ENCODE data around the gene DNAH3. TPM values are rescaled to one million over a fixed set of nuclear protein-coding genes. Genes with fewer than 3 reads are reported as not detected.
A peak's percentile ranks its signal among the peaks of the same experiment; 100 is the strongest.

Gene DNAH3
- total RNA-seq, 1 experiment from 2014 or later = 0.57 TPM

DNA sequence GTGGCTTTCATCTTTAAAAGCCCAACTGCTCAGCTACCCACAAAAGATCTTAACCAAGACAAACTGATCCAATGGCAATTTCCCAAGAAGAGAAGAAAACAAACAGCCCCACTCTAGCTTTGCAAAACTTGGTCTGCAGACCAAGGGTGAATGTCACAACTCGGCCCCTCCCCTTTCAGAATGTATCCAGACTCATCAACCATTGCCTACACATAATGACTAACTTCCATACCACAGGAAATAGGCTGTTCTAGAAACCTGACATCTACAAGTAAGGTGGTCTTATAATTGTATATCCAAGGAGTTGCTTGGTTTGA lies 266.4 kb downstream of the DNAH3 start:
- H3K36me3 Mint-ChIP-seq = peaks cover 10% of the 10 kb centered on the region; the same call in 1 of the 2 replicates
- H3K27me3 Mint-ChIP-seq (ENCODE audit: low read depth) = no peaks in the 10 kb centered on the region
- no peak overlapping the region for H3K4me3 Mint-ChIP-seq
- TF ChIP-seq ELF4 (CRISPR knock-in tag; IDR thresholded peaks at IDR 0.05; ENCODE audit: low read depth) = no peak
- no peak for TF ChIP-seq ATF1 (CRISPR knock-in tag; IDR thresholded peaks at IDR 0.05)
- TF ChIP-seq, protein P1, sequence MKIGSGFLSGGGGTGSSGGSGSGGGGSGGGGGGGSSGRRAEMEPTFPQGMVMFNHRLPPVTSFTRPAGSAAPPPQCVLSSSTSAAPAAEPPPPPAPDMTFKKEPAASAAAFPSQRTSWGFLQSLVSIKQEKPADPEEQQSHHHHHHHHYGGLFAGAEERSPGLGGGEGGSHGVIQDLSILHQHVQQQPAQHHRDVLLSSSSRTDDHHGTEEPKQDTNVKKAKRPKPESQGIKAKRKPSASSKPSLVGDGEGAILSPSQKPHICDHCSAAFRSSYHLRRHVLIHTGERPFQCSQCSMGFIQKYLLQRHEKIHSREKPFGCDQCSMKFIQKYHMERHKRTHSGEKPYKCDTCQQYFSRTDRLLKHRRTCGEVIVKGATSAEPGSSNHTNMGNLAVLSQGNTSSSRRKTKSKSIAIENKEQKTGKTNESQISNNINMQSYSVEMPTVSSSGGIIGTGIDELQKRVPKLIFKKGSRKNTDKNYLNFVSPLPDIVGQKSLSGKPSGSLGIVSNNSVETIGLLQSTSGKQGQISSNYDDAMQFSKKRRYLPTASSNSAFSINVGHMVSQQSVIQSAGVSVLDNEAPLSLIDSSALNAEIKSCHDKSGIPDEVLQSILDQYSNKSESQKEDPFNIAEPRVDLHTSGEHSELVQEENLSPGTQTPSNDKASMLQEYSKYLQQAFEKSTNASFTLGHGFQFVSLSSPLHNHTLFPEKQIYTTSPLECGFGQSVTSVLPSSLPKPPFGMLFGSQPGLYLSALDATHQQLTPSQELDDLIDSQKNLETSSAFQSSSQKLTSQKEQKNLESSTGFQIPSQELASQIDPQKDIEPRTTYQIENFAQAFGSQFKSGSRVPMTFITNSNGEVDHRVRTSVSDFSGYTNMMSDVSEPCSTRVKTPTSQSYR (CRISPR knock-in tag; IDR thresholded peaks at IDR 0.05) = no peak
- no peak for TF ChIP-seq NFE2L1 (CRISPR knock-in tag; IDR thresholded peaks at IDR 0.05)
- TF ChIP-seq, protein P2, sequence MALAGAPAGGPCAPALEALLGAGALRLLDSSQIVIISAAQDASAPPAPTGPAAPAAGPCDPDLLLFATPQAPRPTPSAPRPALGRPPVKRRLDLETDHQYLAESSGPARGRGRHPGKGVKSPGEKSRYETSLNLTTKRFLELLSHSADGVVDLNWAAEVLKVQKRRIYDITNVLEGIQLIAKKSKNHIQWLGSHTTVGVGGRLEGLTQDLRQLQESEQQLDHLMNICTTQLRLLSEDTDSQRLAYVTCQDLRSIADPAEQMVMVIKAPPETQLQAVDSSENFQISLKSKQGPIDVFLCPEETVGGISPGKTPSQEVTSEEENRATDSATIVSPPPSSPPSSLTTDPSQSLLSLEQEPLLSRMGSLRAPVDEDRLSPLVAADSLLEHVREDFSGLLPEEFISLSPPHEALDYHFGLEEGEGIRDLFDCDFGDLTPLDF (CRISPR knock-in tag; IDR thresholded peaks at IDR 0.05) = no peak
- TF ChIP-seq CBFB (CRISPR knock-in tag; IDR thresholded peaks at IDR 0.05; ENCODE audit: low read depth) = no peak
- TF ChIP-seq ZBTB21 (CRISPR knock-in tag; IDR thresholded peaks at IDR 0.05; ENCODE audit: borderline replicate concordance) = no peak
- peaks cover 23% of the 10 kb centered on the region for H3K4me1 Mint-ChIP-seq
- DNase-seq (ENCODE audit: low spot score) (no peak), ATAC-seq (no peak)
- CTCF ChIA-PET = no interaction called here
- POLR2A ChIA-PET = no interaction called here
- H3K9me3 Mint-ChIP-seq = no peaks in the 10 kb centered on the region
- peak overlapping the region; percentile 24; the same call in 1 of the 2 replicates for H3K27ac Mint-ChIP-seq

DNA sequence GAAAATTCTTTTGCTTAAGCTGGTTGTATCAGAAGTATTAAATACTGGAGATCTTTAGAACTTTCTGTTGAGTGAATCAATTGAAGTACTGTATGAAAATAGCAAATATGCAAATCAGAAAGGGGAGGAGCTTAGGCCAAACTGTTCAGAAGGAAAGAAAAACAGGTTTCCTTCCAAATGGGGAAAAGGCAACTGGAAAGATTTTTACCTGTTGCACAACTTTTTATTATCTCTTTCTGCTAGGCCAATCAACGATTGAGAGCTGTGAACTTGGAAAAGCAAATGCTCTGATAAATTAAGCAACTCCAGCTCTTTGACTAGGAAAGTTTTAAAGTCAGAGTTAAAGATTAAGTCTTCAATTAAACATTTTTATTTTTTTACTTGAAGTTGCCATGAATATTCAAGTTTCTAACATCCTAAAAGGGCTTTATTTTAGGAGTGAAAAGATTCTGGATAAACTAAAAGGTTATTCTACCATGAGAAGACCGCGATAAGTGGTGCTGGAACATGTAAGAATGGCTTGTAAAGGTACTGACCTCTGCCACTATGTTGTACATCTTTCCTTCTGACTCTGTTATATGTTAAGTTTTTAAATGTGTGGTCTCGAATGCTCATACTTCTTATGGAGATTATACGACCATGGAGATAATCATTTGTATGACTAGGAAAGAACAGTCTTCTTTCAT lies 266.9 kb downstream of the DNAH3 start:
- H3K9me3 Mint-ChIP-seq = no peaks in the 10 kb centered on the region

More for the DNA sequence above, 266.9 kb downstream of the DNAH3 start:
- no peak overlapping the region; the same call in 1 of the 2 replicates for H3K27ac Mint-ChIP-seq
- ATAC-seq = no peak
- no peaks in the 10 kb centered on the region for H3K27me3 Mint-ChIP-seq (ENCODE audit: low read depth)
- TF ChIP-seq, protein P3, sequence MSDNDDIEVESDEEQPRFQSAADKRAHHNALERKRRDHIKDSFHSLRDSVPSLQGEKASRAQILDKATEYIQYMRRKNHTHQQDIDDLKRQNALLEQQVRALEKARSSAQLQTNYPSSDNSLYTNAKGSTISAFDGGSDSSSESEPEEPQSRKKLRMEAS (CRISPR knock-in tag; IDR thresholded peaks at IDR 0.05) = no peak
- peaks cover 26% of the 10 kb centered on the region for H3K4me1 Mint-ChIP-seq
- DNase-seq (ENCODE audit: low spot score) = no peak
- ChIA-PET POLR2A (interaction anchor here (0.6 kb wide), 1 partner anchor 31 kb away, joined by 3 read pairs; no protein-coding TSS in a partner anchor), CTCF (no interaction called here)
- no peak overlapping the region for H3K4me3 Mint-ChIP-seq
- peaks cover 10% of the 10 kb centered on the region; the same call in 1 of the 2 replicates for H3K36me3 Mint-ChIP-seq

Other genes with a start within 250 kb of the DNAH3 start
- 34.6 to 42.8 TPM (median 36.4 TPM) in 3 replicates for gene LDAF1, start 7.8 kb upstream of the DNAH3 start, total RNA-seq (2021)
- 0.07 TPM in 1 of 3 replicates, not detected in the others for gene ZP2, start 60.7 kb upstream of the DNAH3 start, total RNA-seq (2021)
- 0.05 to 0.09 TPM (median 0.07 TPM) in 3 replicates for gene ANKS4B, start 82.9 kb upstream of the DNAH3 start, total RNA-seq (2021)
- gene CRYM, start 127.4 kb upstream of the DNAH3 start, total RNA-seq (2021) = 12.7 to 14.9 TPM (median 12.9 TPM) in 3 replicates